Adrenal gland (tissue), 12 donors: ENCODE results near the gene SCYGR1. TPM values are rescaled to one million over a fixed set of nuclear protein-coding genes. Genes with fewer than 3 reads are reported as not detected.

Experiments
- DNase-seq, 7 donors: peaks; one replicate each; pipeline ENCODE4 v3.0.0-alpha.2; 2019 to 2020
- H3K27ac ChIP-seq, 5 donors: fragments of 200-600 bp; sonication (generic) in 4 of 5; 1 replicate in 3 of 5; 2 replicates in 2 of 5; pipeline versions ENCODE4 v1.5.1 to v1.8.0; 2016 to 2020; ENCODE audit warnings: mild to moderate bottlenecking in 1 of 5
- H3K27me3 ChIP-seq: fragments of 200-600 bp; 2 replicates; pipeline ENCODE4 v1.8.0; 2021
- H3K36me3 ChIP-seq, 2 donors: fragments of 200-600 bp; replicated peaks in 1 of 2; 1 replicate in 1 of 2; 2 replicates in 1 of 2; pipeline versions ENCODE4 v1.5.1 to v1.8.0; 2018 to 2022
- H3K4me1 ChIP-seq, 2 donors: fragments of 200-600 bp; replicated peaks in 1 of 2; 1 replicate in 1 of 2; 2 replicates in 1 of 2; pipeline versions ENCODE4 v1.5.1 to v1.8.0; 2018 to 2021
- H3K4me3 ChIP-seq, 4 donors: fragments of 200-600 bp; sonication (generic) in 3 of 4; one replicate each; pipeline ENCODE4 v1.5.1; 2016 to 2018
- H3K9me3 ChIP-seq, 3 donors: fragments of 200-600 bp; sonication (generic) in 1 of 3; replicated peaks in 1 of 3; 1 replicate in 2 of 3; 2 replicates in 1 of 3; pipeline versions ENCODE4 v1.5.1 to v1.8.0; 2016 to 2021
- POLR2A ChIP-seq, 2 donors: fragments of 450-650 bp; IDR thresholded peaks; one replicate each; pipeline ENCODE4 v1.6.1; 2017; ENCODE audit warnings: antibody characterized with exemption in 2 of 2, mild to moderate bottlenecking in 2 of 2, moderate library complexity in 1 of 2
- WGBS, 4 donors: extraction: QIAGEN DNeasy Blood & Tissue Kit in 2 of 4; methylation state at CpG; one replicate each; pipeline versions ENCODE4 v1.1.5 to v1.1.7; 2013 to 2017; 5-methylcytosine and 5-hydroxymethylcytosine counted together
- intact Hi-C, 2 donors: fragments of 100-400 bp; cut with DNase I; formaldehyde crosslinking; loops; one replicate each; pipeline versions ENCODE4 v1.14.1 to v1.15.0; 2022 to 2023
- polyA plus RNA-seq, 3 donors: library from polyadenylated mRNA; stranded (reverse); fragments of 200-250 nt in 2 of 3; fragments of 350-450 nt in 1 of 3; fragmentation: Illumina TruSeq in 1 of 3; extraction: RNeasy Lipid Tissue Mini Kit (QIAGEN cat#74804) in 1 of 3; gene quantifications; one replicate each; pipeline ENCODE4 v1.2.3, GENCODE V29; 2013 to 2014
- total RNA-seq, 9 donors: library from RNA; depleted of rRNA in 4 of 9; stranded (reverse); fragments of >200 nt in 4 of 9; fragments of 120-200 nt in 1 of 9; fragmentation: NEBNext Ultra II Directional in 1 of 9; extraction: Animal tissue kit (Norgen Biotek cat#: 25700) in 1 of 9; gene quantifications; one replicate each; pipeline versions ENCODE4 v1.1.0 to v1.2.4, GENCODE V29; 2013 to 2023
- TF ChIP-seq, protein P1 (sequence below), 6 experiments: fragments of 450-650 bp in 4 of 6; fragments of 200-600 bp in 2 of 6; sonication (generic) in 1 of 6; IDR thresholded peaks; 1 replicate in 5 of 6; 2 replicates in 1 of 6; pipeline versions ENCODE4 v1.5.1 to v1.8.0; 2016 to 2021; ENCODE audit warnings: antibody characterized with exemption in 6 of 6, mild to moderate bottlenecking in 2 of 6, moderate library complexity in 1 of 6
- donor health status: healthy with polysubstance abuse.
- donor health status: Bipolar disorder and iron deficiency.
- donor health status: DM: yes; HTN: yes; CAD: no.
- donor health status: DM: no; HTN: no; CAD: no.
- donor health status: DM: no; HTN: no; CAD: no.
- donor health status: DM: yes; HTN: yes; CAD: no.

SCYGR1 gene
- total and polyA plus RNA-seq, 12 donors = not detected

DNA sequence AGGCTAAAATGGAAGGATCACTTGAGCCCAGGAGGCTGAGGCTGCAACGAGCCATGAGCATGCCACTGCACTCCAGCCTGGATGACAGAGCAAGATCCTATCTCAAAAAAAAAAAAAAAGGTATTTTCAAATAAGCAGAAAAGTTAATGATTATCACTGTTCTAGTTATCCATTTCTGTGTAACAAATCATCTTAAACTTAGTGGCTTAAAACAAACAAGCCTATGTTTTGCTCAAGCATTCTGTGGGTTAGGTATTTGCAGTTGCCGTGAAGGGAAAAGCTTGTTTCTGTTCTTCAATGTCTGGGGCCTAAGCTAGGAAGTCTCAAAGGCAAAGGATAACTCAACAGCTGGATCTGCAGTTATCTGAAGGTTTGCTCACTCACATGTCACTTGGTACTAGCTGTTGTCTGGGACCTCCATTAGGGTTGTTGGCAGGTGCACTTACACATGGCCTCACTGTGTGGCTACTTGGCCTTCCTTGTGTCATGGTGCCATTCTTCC lies 48.6 kb downstream of the SCYGR1 start:
- 94 to 100% (median 95%) methylated on average over 2 of the region's 2 CpGs for WGBS, 4 donors
- Histone ChIP-seq H3K27me3 (no peaks in the 10 kb centered on the region), H3K27ac (no peak overlapping the region), H3K9me3 (no peaks in the 10 kb centered on the region), H3K4me3 (no peak overlapping the region), H3K36me3 (peaks cover 0 to 28% of the 10 kb centered on the region in 2 donors), H3K4me1 (peaks cover 13 to 16% of the 10 kb centered on the region in 2 donors)
- DNase-seq = no peak
- TF ChIP-seq, protein P1, sequence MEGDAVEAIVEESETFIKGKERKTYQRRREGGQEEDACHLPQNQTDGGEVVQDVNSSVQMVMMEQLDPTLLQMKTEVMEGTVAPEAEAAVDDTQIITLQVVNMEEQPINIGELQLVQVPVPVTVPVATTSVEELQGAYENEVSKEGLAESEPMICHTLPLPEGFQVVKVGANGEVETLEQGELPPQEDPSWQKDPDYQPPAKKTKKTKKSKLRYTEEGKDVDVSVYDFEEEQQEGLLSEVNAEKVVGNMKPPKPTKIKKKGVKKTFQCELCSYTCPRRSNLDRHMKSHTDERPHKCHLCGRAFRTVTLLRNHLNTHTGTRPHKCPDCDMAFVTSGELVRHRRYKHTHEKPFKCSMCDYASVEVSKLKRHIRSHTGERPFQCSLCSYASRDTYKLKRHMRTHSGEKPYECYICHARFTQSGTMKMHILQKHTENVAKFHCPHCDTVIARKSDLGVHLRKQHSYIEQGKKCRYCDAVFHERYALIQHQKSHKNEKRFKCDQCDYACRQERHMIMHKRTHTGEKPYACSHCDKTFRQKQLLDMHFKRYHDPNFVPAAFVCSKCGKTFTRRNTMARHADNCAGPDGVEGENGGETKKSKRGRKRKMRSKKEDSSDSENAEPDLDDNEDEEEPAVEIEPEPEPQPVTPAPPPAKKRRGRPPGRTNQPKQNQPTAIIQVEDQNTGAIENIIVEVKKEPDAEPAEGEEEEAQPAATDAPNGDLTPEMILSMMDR (IDR thresholded peaks at IDR 0.05) = no peak
- no peak for TF ChIP-seq POLR2A (IDR thresholded peaks at IDR 0.05)
- intact Hi-C loops = no loop called here

Other genes with a start within 250 kb of the SCYGR1 start
- gene COL4A4, start 223.7 kb downstream of the SCYGR1 start, total RNA-seq = 10 to 100 TPM in 8 of 9 donors, under 1 TPM in 1; 0.44 to 41.6 (median 25.9) TPM
- 10 to 100 TPM in 1 of 3 donors, 1 to 10 TPM in 2; 4.3 to 12.3 (median 7.4) TPM for gene COL4A4, start 223.7 kb downstream of the SCYGR1 start, polyA plus RNA-seq
- 10 to 100 TPM in 7 of 9 donors, 1 to 10 TPM in 1, under 1 TPM in 1; 0.22 to 51.0 (median 19.0) TPM for gene COL4A3, start 223.3 kb downstream of the SCYGR1 start, total RNA-seq
- 10 to 100 TPM in 2 of 3 donors, 1 to 10 TPM in 1; 4.3 to 53.6 (median 35.1) TPM for gene COL4A3, start 223.3 kb downstream of the SCYGR1 start, polyA plus RNA-seq
- gene MFF, start 62.7 kb downstream of the SCYGR1 start, total RNA-seq = 100 to 1,000 TPM in 5 of 9 donors, 10 to 100 TPM in 4; 58.0 to 156 (median 106) TPM
- gene MFF, start 62.7 kb downstream of the SCYGR1 start, polyA plus RNA-seq = 100 to 1,000 TPM in 2 of 3 donors, 10 to 100 TPM in 1; 97.1 to 113 (median 103) TPM
- under 1 TPM in 1 of 9 donors, not detected in 8; 0.14 TPM for gene TM4SF20, start 8.6 kb downstream of the SCYGR1 start, total RNA-seq
- not detected for gene TM4SF20, start 8.6 kb downstream of the SCYGR1 start, polyA plus RNA-seq
- gene AGFG1, start 84.2 kb upstream of the SCYGR1 start, total RNA-seq = 100 to 1,000 TPM in 2 of 9 donors, 10 to 100 TPM in 7; 40.1 to 117 (median 66.0) TPM
- 100 to 1,000 TPM in 1 of 3 donors, 10 to 100 TPM in 2; 13.5 to 108 (median 19.7) TPM for gene AGFG1, start 84.2 kb upstream of the SCYGR1 start, polyA plus RNA-seq
- not detected for gene SCYGR2, start 210.9 kb upstream of the SCYGR1 start, total RNA-seq
- gene SCYGR2, start 210.9 kb upstream of the SCYGR1 start, polyA plus RNA-seq = not detected
- gene SCYGR3, start 226.9 kb upstream of the SCYGR1 start, total RNA-seq = not detected
- not detected for gene SCYGR3, start 226.9 kb upstream of the SCYGR1 start, polyA plus RNA-seq
- not detected for gene SCYGR4, start 229.5 kb upstream of the SCYGR1 start, total RNA-seq
- not detected for gene SCYGR4, start 229.5 kb upstream of the SCYGR1 start, polyA plus RNA-seq